LNCaP clone FGC (cell line): Measurements from ENCODE around the gene CTDP1.

Experiments used
- DNase-seq: peaks from one replicate; pipeline ENCODE4 v3.0.0-alpha.2; 2011; ENCODE audit warnings: low read depth
- H3K4me3 ChIP-seq: 2 replicates; pipeline ENCODE4 v1.5.1; 2011; ENCODE audit warnings: mild to moderate bottlenecking, low read depth, low read length, control low read depth
- TF ChIP-seq, protein P1 (sequence below): IDR thresholded peaks from 2 replicates; pipeline ENCODE4 v1.5.1; 2012; ENCODE audit warnings: mild to moderate bottlenecking; ENCODE audit not compliant: control insufficient read depth, insufficient read depth; ENCODE audit errors: extremely low read depth

CTDP1 gene

DNA sequence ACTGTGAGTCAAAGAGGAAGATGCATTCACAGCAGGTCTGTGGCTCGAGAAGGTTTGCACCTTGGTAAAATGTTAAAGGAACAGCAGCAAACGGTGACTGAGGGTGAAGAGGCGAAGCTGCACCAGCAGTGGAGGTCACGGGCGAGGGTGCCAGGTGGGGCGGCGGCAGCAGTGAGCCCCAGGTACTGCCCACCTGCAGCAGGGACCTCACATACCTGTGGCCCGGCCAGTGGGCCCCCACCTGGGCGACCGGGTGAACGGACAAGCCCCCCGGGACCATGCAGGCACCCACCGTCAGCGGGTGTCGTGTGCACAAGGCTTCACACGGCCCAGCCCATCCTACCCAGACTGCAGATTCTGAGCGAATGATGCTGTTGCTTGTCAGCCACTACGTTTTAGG lies 94.5 kb downstream of the CTDP1 start:
- no peak for DNase-seq
- H3K4me3 ChIP-seq, result no peak overlapping the region
- TF ChIP-seq, protein P1, sequence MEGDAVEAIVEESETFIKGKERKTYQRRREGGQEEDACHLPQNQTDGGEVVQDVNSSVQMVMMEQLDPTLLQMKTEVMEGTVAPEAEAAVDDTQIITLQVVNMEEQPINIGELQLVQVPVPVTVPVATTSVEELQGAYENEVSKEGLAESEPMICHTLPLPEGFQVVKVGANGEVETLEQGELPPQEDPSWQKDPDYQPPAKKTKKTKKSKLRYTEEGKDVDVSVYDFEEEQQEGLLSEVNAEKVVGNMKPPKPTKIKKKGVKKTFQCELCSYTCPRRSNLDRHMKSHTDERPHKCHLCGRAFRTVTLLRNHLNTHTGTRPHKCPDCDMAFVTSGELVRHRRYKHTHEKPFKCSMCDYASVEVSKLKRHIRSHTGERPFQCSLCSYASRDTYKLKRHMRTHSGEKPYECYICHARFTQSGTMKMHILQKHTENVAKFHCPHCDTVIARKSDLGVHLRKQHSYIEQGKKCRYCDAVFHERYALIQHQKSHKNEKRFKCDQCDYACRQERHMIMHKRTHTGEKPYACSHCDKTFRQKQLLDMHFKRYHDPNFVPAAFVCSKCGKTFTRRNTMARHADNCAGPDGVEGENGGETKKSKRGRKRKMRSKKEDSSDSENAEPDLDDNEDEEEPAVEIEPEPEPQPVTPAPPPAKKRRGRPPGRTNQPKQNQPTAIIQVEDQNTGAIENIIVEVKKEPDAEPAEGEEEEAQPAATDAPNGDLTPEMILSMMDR, result no peak

DNA sequence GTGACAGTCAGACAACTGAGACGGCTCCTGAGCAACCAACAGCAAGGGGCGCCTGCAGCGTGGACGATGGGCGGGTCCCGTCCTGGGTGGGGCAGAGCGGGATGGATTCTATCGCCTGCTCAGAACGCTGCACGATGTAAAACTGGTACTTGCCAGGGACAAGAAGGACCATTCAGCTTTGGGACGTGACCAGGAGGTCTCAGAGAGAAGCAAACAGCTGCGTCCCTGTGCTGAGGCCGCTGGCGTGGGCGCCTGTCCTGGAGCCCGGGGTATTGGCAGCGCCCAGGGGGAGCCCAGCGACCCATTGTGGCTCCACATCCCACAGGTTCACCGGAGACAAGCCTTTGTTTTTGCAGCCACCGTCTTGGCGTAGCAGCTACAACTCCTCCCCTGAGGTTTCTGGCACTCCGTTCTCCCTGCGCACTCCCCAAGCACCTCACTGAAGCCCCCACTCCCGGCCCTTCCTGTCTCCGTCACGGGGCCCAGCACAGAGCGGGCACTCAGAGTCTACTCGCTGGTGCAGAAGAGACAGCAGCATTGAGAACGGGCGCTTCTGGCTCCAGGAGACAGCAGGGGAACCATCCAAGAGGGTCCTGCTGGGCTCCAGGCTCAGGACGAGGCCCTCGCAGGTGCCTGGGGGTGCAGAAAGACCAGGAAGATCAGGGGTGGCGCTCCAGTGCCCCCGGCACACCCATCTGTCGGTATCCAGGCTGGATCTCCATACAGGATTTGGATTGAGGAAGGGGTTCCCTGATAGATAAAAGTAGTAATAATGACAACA lies 96.0 kb downstream of the CTDP1 start:
- no peak overlapping the region for H3K4me3 ChIP-seq
- TF ChIP-seq, protein P1, result no peak
- no peak for DNase-seq

DNA sequence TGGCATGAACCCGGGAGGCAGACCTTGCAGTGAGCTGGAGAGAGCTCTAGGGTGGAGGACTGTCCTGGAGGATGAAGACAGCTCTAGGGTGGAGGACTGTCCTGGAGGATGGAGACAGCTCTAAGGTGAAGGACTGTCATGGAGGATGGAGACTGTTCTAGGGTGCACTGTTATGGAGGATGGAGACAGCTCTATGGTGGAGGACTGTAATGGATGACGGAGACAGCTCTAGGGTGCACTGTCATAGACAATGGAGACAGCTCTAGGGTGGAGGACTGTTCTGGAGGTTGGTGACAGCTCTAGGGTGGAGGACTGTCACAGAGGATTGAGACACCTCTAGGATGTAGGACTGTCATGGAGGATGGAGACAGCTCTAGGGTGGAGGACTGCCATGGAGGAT lies 97.1 kb downstream of the CTDP1 start:
- H3K4me3 ChIP-seq, result no peak overlapping the region
- TF ChIP-seq, protein P1, result no peak
- no peak for DNase-seq

DNA sequence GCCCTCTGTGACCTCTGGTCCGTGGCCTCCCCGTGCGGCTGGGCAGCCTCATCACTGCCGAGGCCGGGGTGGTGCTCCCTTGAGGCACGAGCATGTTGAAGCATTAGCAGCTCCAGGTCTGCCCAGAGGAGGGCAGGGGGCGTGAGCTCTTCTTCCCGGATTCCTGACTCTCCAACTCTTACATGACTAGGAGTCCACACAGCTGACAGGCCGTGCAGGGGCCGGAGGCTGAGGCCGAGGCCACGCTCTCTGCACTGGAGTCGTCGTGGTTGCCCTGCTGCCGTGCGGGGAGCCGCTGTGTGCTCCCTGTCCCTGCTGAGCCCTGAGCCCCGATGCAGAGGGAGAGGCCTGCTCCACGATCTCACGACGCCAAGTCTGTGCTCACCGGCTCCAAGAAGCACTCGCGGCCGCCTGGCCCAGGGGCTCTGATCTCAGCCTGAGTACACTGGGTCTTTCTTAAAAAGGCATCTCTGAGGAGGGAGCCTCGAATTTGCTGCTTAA lies 98.7 kb downstream of the CTDP1 start:
- no peak for DNase-seq
- TF ChIP-seq, protein P1, result no peak
- no peak overlapping the region for H3K4me3 ChIP-seq

DNA sequence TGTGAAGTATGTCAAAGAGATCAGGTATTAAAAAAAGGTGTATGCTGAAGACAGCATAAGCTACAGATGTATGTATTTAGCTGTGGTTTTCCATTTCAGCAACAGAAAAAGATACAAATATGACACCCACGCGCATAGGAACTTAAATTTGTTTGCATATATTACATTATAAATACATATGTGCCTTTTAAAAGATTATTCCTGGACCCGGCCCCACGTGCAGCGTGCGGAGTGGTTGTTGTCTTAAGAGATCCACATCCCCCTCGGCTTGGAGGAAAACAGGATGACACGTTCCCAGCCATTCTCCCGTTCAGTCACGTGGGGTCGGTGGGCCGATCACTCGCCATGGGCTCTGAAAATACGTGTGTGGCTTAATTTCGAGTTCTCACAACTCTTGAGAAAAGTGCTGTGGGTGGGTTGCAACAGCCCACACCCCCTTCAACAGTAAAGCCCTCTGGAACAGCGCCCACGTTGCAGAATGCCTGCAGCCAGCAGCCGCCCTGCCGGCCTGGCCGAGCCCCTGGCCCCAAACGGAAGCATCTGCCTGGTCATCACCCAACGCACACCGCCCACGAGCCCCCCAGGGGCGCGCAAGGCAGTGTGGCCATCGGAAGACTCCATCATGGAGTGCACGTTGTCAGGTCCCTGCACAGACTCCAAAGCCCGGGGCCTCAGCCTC lies 99.6 kb downstream of the CTDP1 start:
- TF ChIP-seq, protein P1, result no peak
- no peak for DNase-seq
- H3K4me3 ChIP-seq, result no peak overlapping the region

DNA sequence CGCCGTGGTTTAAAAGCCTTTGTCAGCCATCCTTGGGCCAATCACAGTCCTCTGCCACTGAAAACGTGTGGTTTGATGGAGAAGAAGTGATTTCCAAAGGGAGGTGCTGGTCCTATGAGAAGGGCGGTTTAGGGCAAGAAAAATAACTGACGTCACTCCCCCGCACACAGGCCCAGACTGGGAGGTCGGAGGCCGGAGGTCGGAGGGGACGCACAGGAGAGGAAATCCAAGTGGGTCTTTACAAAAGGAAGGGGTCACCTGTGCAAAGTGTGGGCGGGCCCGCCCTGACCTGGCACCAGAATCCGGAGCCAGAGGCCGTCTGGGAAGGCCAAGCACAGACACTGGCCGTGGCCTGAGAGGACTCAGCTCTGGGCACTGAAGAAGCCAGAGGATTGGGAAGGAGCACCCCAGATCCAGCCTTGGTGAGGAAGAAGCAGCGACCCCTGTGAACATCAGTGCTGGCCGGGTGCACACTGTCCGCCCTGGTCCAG lies 100.1 kb downstream of the CTDP1 start:
- H3K4me3 ChIP-seq, result no peak overlapping the region
- no peak for DNase-seq
- TF ChIP-seq, protein P1, result no peak
